ENCODE results near the gene RELN. TPM values are rescaled to one million over a fixed set of nuclear protein-coding genes. Genes with fewer than 3 reads are reported as not detected.

RELN gene
- total RNA-seq, 2 donors from 2014 or later = 2.6 to 3.0 TPM

DNA sequence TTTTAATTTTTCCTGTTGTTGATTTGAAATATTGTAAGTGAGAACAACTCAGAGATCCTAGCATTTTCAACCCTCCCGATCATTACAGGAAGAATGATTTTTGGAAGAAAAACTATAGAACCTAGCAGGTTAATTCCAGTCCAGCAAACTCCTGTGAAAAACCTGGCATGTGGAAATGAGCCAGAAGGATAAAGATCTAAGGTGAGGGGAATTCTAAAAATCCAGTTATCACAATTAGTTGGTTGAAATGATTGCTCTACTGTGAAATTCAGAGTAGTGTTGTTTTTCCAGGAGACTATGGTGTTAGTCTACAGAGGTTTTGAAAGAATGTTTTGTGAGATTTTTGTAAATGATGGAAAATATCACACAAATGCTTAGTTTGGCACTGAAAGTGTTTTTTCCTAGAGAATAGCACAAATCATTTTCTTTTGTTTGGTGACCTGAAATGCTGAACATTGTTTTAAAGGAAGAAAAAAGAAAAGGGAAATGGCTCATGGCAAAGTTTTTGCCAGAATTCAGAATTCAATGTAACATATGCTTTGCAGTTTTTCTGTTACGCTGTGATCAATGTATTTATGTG, 391.0 kb downstream of the RELN start:
- H3K27me3 ChIP-seq (replicated peaks; ENCODE audit: insufficient read depth) = no peaks in the 10 kb centered on the region
- WGBS = 71% methylated on average over 2 of the region's 2 CpGs
- no peaks in the 10 kb centered on the region for H3K36me3 ChIP-seq
- intact Hi-C loops (cut with DNase I) = no loop called here
- DNase-seq (ENCODE audit: low spot score) = no peak
- H3K4me1 ChIP-seq (replicated peaks) = no peaks in the 10 kb centered on the region
- no peaks in the 10 kb centered on the region for H3K9me3 ChIP-seq
- TF ChIP-seq CTCF (IDR thresholded peaks at IDR 0.05) = no peak
- TF ChIP-seq POLR2AphosphoS5 (IDR thresholded peaks at IDR 0.05) = no peak
- TF ChIP-seq POLR2A (IDR thresholded peaks at IDR 0.05) = no peak
- H3K4me3 ChIP-seq = no peak overlapping the region
- H3K27ac ChIP-seq = no peak overlapping the region

DNA sequence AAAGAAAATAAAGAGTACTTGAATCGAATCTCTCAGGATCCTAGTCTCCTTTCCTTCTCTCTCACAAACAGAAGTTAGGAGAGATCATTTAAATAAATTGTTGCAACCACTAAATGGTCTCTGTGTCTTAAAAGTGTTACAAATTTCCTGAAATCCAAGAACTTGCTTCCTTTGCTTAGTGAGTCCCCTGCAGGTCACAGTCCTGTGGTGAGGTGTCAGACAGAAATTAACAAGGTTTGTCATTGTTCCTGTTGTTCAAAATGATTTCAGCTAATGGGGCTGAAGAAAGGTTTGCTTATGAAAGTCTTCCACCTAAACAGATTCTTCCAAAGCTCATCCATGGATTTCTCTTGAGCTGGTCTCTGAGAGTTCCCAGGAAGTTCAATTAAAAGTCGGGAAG, 391.9 kb downstream of the RELN start:
- no peak overlapping the region for H3K4me3 ChIP-seq
- no peak overlapping the region for H3K27ac ChIP-seq
- DNase-seq (ENCODE audit: low spot score) = no peak
- no peaks in the 10 kb centered on the region for H3K27me3 ChIP-seq (replicated peaks; ENCODE audit: insufficient read depth)
- H3K4me1 ChIP-seq (replicated peaks) = no peaks in the 10 kb centered on the region
- intact Hi-C loops (cut with DNase I) = no loop called here
- 71% methylated on average over 2 of the region's 2 CpGs for WGBS
- no peaks in the 10 kb centered on the region for H3K9me3 ChIP-seq
- no peaks in the 10 kb centered on the region for H3K36me3 ChIP-seq
- no peak for TF ChIP-seq POLR2AphosphoS5 (IDR thresholded peaks at IDR 0.05)
- TF ChIP-seq CTCF (IDR thresholded peaks at IDR 0.05) = no peak
- no peak for TF ChIP-seq POLR2A (IDR thresholded peaks at IDR 0.05)

GRCh38 chr7:103594186-103594585, 395.3 kb downstream of the RELN start:
- intact Hi-C loops (cut with DNase I) = no loop called here
- no peak for DNase-seq (ENCODE audit: low spot score)
- Histone ChIP-seq H3K4me1 (replicated peaks) (no peaks in the 10 kb centered on the region), H3K27ac (no peak overlapping the region), H3K27me3 (replicated peaks; ENCODE audit: insufficient read depth) (no peaks in the 10 kb centered on the region), H3K4me3 (no peak overlapping the region), H3K9me3 (no peaks in the 10 kb centered on the region), H3K36me3 (no peaks in the 10 kb centered on the region)
- WGBS = 71% methylated on average over 5 of the region's 5 CpGs
- no peak for TF ChIP-seq POLR2AphosphoS5 (IDR thresholded peaks at IDR 0.05)
- no peak for TF ChIP-seq CTCF (IDR thresholded peaks at IDR 0.05)
- TF ChIP-seq POLR2A (IDR thresholded peaks at IDR 0.05) = no peak

DNA sequence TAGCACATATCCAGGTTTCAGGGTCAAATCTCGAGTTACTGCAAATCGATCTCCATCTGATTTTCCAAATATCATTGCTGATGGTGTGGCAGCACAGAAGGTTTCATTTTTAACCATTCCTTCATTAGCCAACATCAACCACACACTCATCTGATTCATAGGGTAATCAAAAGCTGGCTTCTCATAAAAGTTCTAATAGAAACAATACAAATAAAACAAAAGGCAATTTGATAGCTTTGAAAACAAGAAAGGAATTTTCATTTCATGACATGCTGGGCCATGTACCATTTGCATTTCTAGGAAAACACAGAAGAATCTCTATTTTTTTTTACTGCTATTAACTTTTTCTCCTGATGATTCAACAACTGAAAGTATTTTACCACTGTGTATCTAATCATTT, 395.8 kb downstream of the RELN start:
- intact Hi-C loops (cut with DNase I) = no loop called here
- TF ChIP-seq POLR2AphosphoS5 (IDR thresholded peaks at IDR 0.05) = no peak
- no peak for TF ChIP-seq CTCF (IDR thresholded peaks at IDR 0.05)
- no peak for TF ChIP-seq POLR2A (IDR thresholded peaks at IDR 0.05)
- no peaks in the 10 kb centered on the region for H3K9me3 ChIP-seq
- no peaks in the 10 kb centered on the region for H3K4me1 ChIP-seq (replicated peaks)
- H3K27ac ChIP-seq = no peak overlapping the region
- no peak overlapping the region for H3K4me3 ChIP-seq
- H3K36me3 ChIP-seq = no peaks in the 10 kb centered on the region
- 32% methylated on average over 2 of the region's 2 CpGs for WGBS
- DNase-seq (ENCODE audit: low spot score) = no peak
- no peaks in the 10 kb centered on the region for H3K27me3 ChIP-seq (replicated peaks; ENCODE audit: insufficient read depth)

GRCh38 chr7:103592844-103593243, 396.6 kb downstream of the RELN start:
- no peaks in the 10 kb centered on the region for H3K27me3 ChIP-seq (replicated peaks; ENCODE audit: insufficient read depth)
- no peaks in the 10 kb centered on the region for H3K36me3 ChIP-seq
- no peak for DNase-seq (ENCODE audit: low spot score)
- no peak overlapping the region for H3K27ac ChIP-seq
- TF ChIP-seq CTCF (IDR thresholded peaks at IDR 0.05) (no peak), POLR2A (IDR thresholded peaks at IDR 0.05) (no peak), POLR2AphosphoS5 (IDR thresholded peaks at IDR 0.05) (no peak)
- H3K4me1 ChIP-seq (replicated peaks) = no peaks in the 10 kb centered on the region
- intact Hi-C loops (cut with DNase I) = no loop called here
- H3K4me3 ChIP-seq = no peak overlapping the region
- no peaks in the 10 kb centered on the region for H3K9me3 ChIP-seq
